Endothelial cell of umbilical vein (primary cell): ENCODE data around the gene BEND5.

Experiments
- CTCF ChIP-seq, 2 donors: IDR thresholded peaks; 1 replicate in 1 of 2; 2 replicates in 1 of 2; pipeline ENCODE4 v1.5.1; 2011; ENCODE audit warnings: low read length in 2 of 2, mild to moderate bottlenecking in 2 of 2, moderate library complexity in 2 of 2, control low read depth in 1 of 2, inconsistent platforms in 1 of 2, low read depth in 1 of 2; ENCODE audit not compliant: insufficient read depth in 1 of 2; ENCODE audit errors: extremely low read depth in 1 of 2
- EZH2 ChIP-seq: IDR thresholded peaks from 2 replicates; pipeline ENCODE4 v1.6.1; 2012; ENCODE audit warnings: borderline replicate concordance, low read depth, mild to moderate bottlenecking, moderate library complexity, low read length, inconsistent platforms; ENCODE audit not compliant: severe bottlenecking
- POLR2A ChIP-seq: IDR thresholded peaks from 2 replicates; pipeline ENCODE4 v1.6.1; 2012; ENCODE audit warnings: low read depth, mild to moderate bottlenecking, control low read depth, low read length

- TF ChIP-seq CTCF (IDR thresholded peaks at IDR 0.05; ENCODE audit: extremely low read depth in 1 of 2, insufficient read depth in 1 of 2, low read depth in 1 of 2, low read length in 2 of 2) (no peak), EZH2 (no peak), POLR2A (no peak)
These were observed 15.3 kb downstream of the BEND5 start for GRCh38 chr1:48761411-48761810.
